ENCODE data around the gene XPO1. TPM values are rescaled to one million over a fixed set of nuclear protein-coding genes. Genes with fewer than 3 reads are reported as not detected.

The XPO1 gene
- total RNA-seq, 2 experiments from 2014 or later, result 208 to 226 TPM

DNA sequence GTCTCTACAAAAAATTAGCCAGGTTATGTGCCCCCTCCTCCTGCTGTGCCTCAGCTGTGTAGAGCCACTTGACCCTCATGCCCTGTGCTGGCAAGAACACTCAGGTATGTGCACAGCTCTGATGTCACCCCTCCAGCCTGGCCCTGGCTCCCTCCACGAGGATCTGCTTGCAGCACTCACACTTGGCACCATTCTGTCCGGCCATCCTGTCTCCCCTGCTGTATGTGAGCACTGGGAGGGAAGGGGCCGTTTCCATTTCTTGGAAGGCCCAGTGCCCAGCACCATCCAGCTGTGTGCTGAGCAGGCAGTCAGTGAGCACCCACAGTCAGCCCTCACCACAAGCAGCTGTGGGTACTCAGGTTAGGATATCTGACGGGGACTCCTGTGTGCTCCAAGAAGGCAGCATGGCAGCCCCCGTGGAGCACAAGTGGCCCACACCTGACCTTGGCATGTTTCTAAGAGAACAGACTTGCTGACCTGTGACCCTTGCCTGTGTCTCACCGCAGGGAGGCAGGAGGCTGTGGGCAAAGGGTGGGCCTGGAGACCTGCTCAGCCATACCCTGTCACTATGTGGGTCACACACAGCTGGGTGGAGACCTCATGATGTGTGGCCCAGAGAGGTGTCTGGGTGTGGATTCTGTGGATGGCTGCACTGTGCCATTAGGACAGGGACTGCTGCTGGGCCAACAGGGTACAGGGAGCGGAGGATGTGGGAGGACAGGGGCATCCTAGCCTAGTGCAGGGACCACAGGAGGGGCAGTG is 98.7 kb downstream of the XPO1 start:
- H3K9me3 Mint-ChIP-seq (ENCODE audit: insufficient read depth), result peaks cover 5% of the 10 kb centered on the region
- ChIA-PET CTCF (interaction anchor here (1.2 to 1.6 kb wide), 2 partner anchors 10 to 13 kb away, joined by 4 to 9 read pairs; no protein-coding TSS in a partner anchor), POLR2A (no interaction called here)
- H3K4me3 Mint-ChIP-seq, result no peak overlapping the region
- peak overlapping the region; percentile 18 for H3K27ac Mint-ChIP-seq
- DNase-seq (no peak), ATAC-seq (no peak)
- H3K36me3 Mint-ChIP-seq (ENCODE audit: low read depth), result peaks cover 36% of the 10 kb centered on the region
- peaks cover 34% of the 10 kb centered on the region for H3K4me1 Mint-ChIP-seq (ENCODE audit: low read depth)
- H3K27me3 Mint-ChIP-seq (ENCODE audit: low read depth), result no peaks in the 10 kb centered on the region

DNA sequence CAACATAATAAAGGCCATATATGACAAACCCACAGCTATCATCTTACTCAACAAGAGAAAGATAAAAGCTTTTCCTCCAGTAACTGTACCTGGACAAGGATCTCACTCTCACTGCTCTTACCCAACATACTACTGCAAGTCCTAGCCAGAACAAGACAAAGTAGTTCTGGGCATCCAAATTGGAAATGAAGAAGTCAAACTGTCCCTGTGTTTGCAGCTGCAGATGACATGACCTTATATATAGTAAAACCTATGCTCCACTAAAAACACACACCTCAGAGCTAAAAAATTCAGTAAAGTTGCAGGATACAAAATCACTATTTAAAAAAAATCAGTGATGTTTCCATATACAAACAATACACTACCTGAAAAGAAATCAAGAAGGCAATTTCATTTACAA is 99.5 kb downstream of the XPO1 start:
- H3K27ac Mint-ChIP-seq, result no peak overlapping the region
- no peak for DNase-seq
- H3K9me3 Mint-ChIP-seq (ENCODE audit: insufficient read depth), result peaks cover 5% of the 10 kb centered on the region
- no peaks in the 10 kb centered on the region for H3K27me3 Mint-ChIP-seq (ENCODE audit: low read depth)
- no peak overlapping the region for H3K4me3 Mint-ChIP-seq
- no peak for ATAC-seq
- peaks cover 42% of the 10 kb centered on the region for H3K4me1 Mint-ChIP-seq (ENCODE audit: low read depth)
- peaks cover 33% of the 10 kb centered on the region for H3K36me3 Mint-ChIP-seq (ENCODE audit: low read depth)
- POLR2A ChIA-PET, result no interaction called here
- CTCF ChIA-PET, result interaction anchor here (1.2 to 1.6 kb wide), 2 partner anchors 10 to 12 kb away, joined by 4 to 9 read pairs; no protein-coding TSS in a partner anchor

DNA sequence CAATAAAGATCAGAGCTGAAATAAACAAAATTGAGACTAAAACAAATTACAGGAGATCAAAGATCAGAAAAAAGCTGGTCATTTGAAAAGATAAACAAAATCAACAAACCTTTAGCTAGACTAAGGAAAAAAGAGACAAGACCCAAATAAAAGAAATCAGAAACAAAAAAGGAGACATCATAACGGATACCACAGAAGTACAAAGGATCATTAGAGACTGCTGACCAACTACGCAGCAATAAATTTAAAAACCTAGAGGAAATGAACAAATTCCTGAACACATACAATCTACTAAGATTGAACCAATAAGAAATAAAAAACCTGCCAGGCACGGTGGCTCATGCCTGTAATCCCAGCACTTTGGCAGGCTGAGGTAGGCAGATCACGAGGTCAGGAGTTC is 101.0 kb downstream of the XPO1 start:
- Mint-ChIP-seq H3K4me1 (ENCODE audit: low read depth) (peaks cover 48% of the 10 kb centered on the region), H3K27me3 (ENCODE audit: low read depth) (no peaks in the 10 kb centered on the region), H3K4me3 (no peak overlapping the region), H3K27ac (no peak overlapping the region), H3K36me3 (ENCODE audit: low read depth) (peaks cover 28% of the 10 kb centered on the region), H3K9me3 (ENCODE audit: insufficient read depth) (peaks cover 5% of the 10 kb centered on the region)
- POLR2A ChIA-PET, result no interaction called here
- DNase-seq, result no peak
- CTCF ChIA-PET, result interaction anchor here (3.0 kb wide), 1 partner anchor 11 kb away, joined by 23 read pairs; no protein-coding TSS in a partner anchor
- no peak for ATAC-seq

- peaks cover 26% of the 10 kb centered on the region for H3K36me3 Mint-ChIP-seq (ENCODE audit: low read depth)
- ChIA-PET POLR2A (no interaction called here), CTCF (interaction anchor here (3.0 kb wide), 1 partner anchor 10 kb away, joined by 23 read pairs; no protein-coding TSS in a partner anchor)
- H3K27me3 Mint-ChIP-seq (ENCODE audit: low read depth), result no peaks in the 10 kb centered on the region
- no peak overlapping the region for H3K4me3 Mint-ChIP-seq
- no peak for DNase-seq
- ATAC-seq, result no peak
- H3K9me3 Mint-ChIP-seq (ENCODE audit: insufficient read depth), result peaks cover 5% of the 10 kb centered on the region
- no peak overlapping the region for H3K27ac Mint-ChIP-seq
- H3K4me1 Mint-ChIP-seq (ENCODE audit: low read depth), result peaks cover 46% of the 10 kb centered on the region
Observed at GRCh38 chr2:61436092-61436491, 102.1 kb downstream of the XPO1 start.

DNA sequence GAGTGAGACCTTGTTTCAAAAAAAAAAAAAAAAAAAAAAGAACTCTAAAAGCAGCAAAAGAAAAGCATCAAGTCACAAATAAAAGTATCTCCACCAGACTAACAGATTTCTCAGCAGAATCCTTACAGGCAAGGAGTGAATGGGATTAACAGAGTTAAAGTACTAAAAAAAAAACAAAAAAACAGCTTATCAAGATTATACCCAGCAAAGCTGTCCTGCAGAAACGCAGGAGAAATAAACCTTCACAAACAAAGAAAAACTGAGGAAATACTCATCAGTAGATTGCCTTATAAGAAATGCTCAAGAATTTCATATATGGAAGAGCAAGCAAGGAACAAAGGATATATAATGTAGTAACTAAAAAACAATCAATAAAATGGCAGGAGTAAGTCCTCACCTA is 102.9 kb downstream of the XPO1 start:
- Mint-ChIP-seq H3K27ac (no peak overlapping the region), H3K4me1 (ENCODE audit: low read depth) (peaks cover 46% of the 10 kb centered on the region), H3K36me3 (ENCODE audit: low read depth) (peaks cover 26% of the 10 kb centered on the region), H3K9me3 (ENCODE audit: insufficient read depth) (peaks cover 5% of the 10 kb centered on the region), H3K4me3 (no peak overlapping the region), H3K27me3 (ENCODE audit: low read depth) (no peaks in the 10 kb centered on the region)
- ATAC-seq (no peak), DNase-seq (no peak)
- CTCF ChIA-PET, result interaction anchor here (3.0 kb wide), 1 partner anchor 9 kb away, joined by 23 read pairs; no protein-coding TSS in a partner anchor
- POLR2A ChIA-PET, result no interaction called here

DNA sequence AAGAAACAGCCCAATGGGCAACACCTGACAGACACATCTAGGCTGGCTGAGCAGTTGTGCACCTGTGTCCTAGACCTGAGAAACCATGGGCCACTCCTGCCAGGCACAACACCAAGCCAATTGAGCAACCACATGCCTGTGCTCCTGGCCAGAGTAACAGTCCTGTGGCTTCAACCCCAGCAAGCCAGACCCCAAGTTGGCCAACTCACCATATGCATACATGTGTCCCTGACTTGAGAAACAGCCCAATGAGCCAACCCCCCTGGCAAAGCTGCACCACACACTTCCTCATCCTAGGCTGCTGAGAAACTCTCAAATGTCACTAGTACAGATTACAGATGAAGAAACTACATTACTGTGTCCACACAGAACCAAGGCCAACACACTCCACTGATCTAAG is 103.8 kb downstream of the XPO1 start:
- peaks cover 42% of the 10 kb centered on the region for H3K4me1 Mint-ChIP-seq (ENCODE audit: low read depth)
- DNase-seq (no peak), ATAC-seq (peak; percentile 35)
- ChIA-PET CTCF (interaction anchor here (3.0 to 3.3 kb wide), 2 partner anchors 8 to 14 kb away, joined by 11 to 23 read pairs; no protein-coding TSS in a partner anchor), POLR2A (no interaction called here)
- peaks cover 5% of the 10 kb centered on the region for H3K9me3 Mint-ChIP-seq (ENCODE audit: insufficient read depth)
- H3K4me3 Mint-ChIP-seq, result no peak overlapping the region
- H3K27me3 Mint-ChIP-seq (ENCODE audit: low read depth), result no peaks in the 10 kb centered on the region
- no peak overlapping the region for H3K27ac Mint-ChIP-seq
- peaks cover 26% of the 10 kb centered on the region for H3K36me3 Mint-ChIP-seq (ENCODE audit: low read depth)

DNA sequence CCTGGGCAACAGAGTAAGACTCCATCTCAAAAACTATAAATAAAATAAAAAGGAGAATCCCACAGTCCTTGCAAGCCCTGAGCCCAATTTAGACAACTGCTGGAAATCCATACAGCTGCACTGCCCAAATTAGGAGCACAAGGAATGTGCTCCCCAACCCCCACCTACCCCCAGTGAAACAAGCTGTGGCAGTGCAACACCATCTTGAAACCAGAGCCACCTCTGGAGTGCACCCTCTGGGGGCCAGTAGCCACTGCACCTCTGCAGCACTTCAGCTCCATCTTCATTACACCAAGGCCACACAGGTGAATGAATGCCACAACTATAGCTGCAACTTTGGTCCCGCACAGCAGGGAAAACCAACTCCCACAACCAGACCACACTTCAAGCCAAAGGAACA is 104.5 kb downstream of the XPO1 start:
- Mint-ChIP-seq H3K27me3 (ENCODE audit: low read depth) (no peaks in the 10 kb centered on the region), H3K4me3 (no peak overlapping the region), H3K27ac (no peak overlapping the region), H3K4me1 (ENCODE audit: low read depth) (peaks cover 40% of the 10 kb centered on the region), H3K9me3 (ENCODE audit: insufficient read depth) (peaks cover 5% of the 10 kb centered on the region), H3K36me3 (ENCODE audit: low read depth) (peaks cover 23% of the 10 kb centered on the region)
- no peak for DNase-seq
- ChIA-PET CTCF (interaction anchor here (3.3 kb wide), 1 partner anchor 13 kb away, joined by 11 read pairs; no protein-coding TSS in a partner anchor), POLR2A (no interaction called here)
- ATAC-seq, result no peak

DNA sequence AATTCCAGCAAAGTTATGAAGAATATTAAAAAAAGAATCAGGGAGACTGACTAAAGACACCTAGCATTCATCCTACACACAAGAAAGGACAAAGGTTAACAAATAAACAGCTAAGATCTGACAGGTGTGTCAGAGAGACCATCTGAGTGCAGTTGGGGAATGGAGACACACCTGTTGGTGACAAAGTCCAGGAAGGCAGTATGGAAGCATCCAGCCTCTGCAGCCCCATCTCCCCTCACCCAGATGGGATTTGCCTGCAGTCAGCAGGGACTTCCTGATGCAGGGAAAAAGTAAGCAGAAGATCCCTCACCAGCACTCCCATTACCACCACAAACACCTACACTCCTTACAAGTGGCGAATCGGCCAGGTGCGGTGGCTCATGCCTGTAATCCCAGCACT is 105.2 kb downstream of the XPO1 start:
- POLR2A ChIA-PET, result no interaction called here

GRCh38 chr2:61431345-61431744 is 106.8 kb downstream of the XPO1 start:
- H3K27me3 Mint-ChIP-seq (ENCODE audit: low read depth), result no peaks in the 10 kb centered on the region

More for the DNA sequence above, 105.2 kb downstream of the XPO1 start:
- Mint-ChIP-seq H3K27ac (no peak overlapping the region), H3K4me3 (no peak overlapping the region), H3K27me3 (ENCODE audit: low read depth) (no peaks in the 10 kb centered on the region), H3K9me3 (ENCODE audit: insufficient read depth) (peaks cover 5% of the 10 kb centered on the region), H3K4me1 (ENCODE audit: low read depth) (peaks cover 39% of the 10 kb centered on the region), H3K36me3 (ENCODE audit: low read depth) (peaks cover 22% of the 10 kb centered on the region)
- DNase-seq (no peak), ATAC-seq (no peak)
- CTCF ChIA-PET, result interaction anchor here (3.3 kb wide), 1 partner anchor 13 kb away, joined by 11 read pairs; no protein-coding TSS in a partner anchor

More at GRCh38 chr2:61431345-61431744, 106.8 kb downstream of the XPO1 start:
- ChIA-PET CTCF (no interaction called here), POLR2A (no interaction called here)
- ATAC-seq, result no peak
- no peak overlapping the region for H3K27ac Mint-ChIP-seq
- H3K9me3 Mint-ChIP-seq (ENCODE audit: insufficient read depth), result no peaks in the 10 kb centered on the region
- no peak for DNase-seq
- H3K36me3 Mint-ChIP-seq (ENCODE audit: low read depth), result peaks cover 11% of the 10 kb centered on the region
- H3K4me1 Mint-ChIP-seq (ENCODE audit: low read depth), result peaks cover 35% of the 10 kb centered on the region
- H3K4me3 Mint-ChIP-seq, result no peak overlapping the region

Other genes starting within 250 kb of the XPO1 start
- gene USP34, start 67.3 kb downstream of the XPO1 start, total RNA-seq, result 10 to 100 TPM; 80.4 to 84.7 TPM